Measurements from ENCODE around the gene VPS37C.

The VPS37C gene

GRCh38 chr11:61152816-61153592 is 8.2 kb downstream of the VPS37C start:
- DNase-seq, result peak; percentile 18

- no peak for DNase-seq
Observed at GRCh38 chr11:61151545-61152252, 9.5 kb downstream of the VPS37C start.

- DNase-seq, result no peak
Observed at GRCh38 chr11:61150706-61151544, 10.3 kb downstream of the VPS37C start.

- DNase-seq, result peak; percentile 50
Observed at GRCh38 chr11:61149624-61150615, 11.3 kb downstream of the VPS37C start.

- DNase-seq, result peak; percentile 55
Observed at GRCh38 chr11:61147791-61148620, 13.2 kb downstream of the VPS37C start.

GRCh38 chr11:61147271-61147670 is 14.0 kb downstream of the VPS37C start:
- DNase-seq, result no peak

GRCh38 chr11:61146416-61146815 is 14.8 kb downstream of the VPS37C start:
- DNase-seq, result no peak

GRCh38 chr11:61145228-61146005 is 15.8 kb downstream of the VPS37C start:
- DNase-seq, result no peak

GRCh38 chr11:61144511-61145179 is 16.6 kb downstream of the VPS37C start:
- DNase-seq, result no peak

- DNase-seq, result no peak
Observed at GRCh38 chr11:61142424-61142823, 18.8 kb downstream of the VPS37C start.

GRCh38 chr11:61141601-61142028 is 19.6 kb downstream of the VPS37C start:
- peak; percentile 97 for DNase-seq

GRCh38 chr11:61140416-61140815 is 20.8 kb downstream of the VPS37C start:
- DNase-seq, result no peak

- DNase-seq, result no peak
Observed at GRCh38 chr11:61139387-61139786, 21.8 kb downstream of the VPS37C start.

- no peak for DNase-seq
Observed at GRCh38 chr11:61138935-61139334, 22.3 kb downstream of the VPS37C start.

GRCh38 chr11:61134801-61135257 is 26.4 kb downstream of the VPS37C start:
- no peak for DNase-seq

- no peak for DNase-seq
Observed at GRCh38 chr11:61133956-61134662, 27.1 kb downstream of the VPS37C start.

GRCh38 chr11:61133145-61133544 is 28.1 kb downstream of the VPS37C start:
- no peak for DNase-seq

GRCh38 chr11:61132646-61133045 is 28.6 kb downstream of the VPS37C start:
- DNase-seq, result no peak

GRCh38 chr11:61131998-61132555 is 29.1 kb downstream of the VPS37C start:
- no peak for DNase-seq

Measured in DMS53 (cell line).